HL-60/S4 (cell line): ENCODE results near the gene UBP1.
"Not testable (repeated sequence)": the region's sequence is repeated elsewhere in the genome, so short reads cannot be mapped to it uniquely, and the experiment has no call there.

ENCODE experiments used
- in situ Hi-C: fragments of 300-500 bp; cut with MboI; formaldehyde crosslinking; loops from 2 replicates; pipeline ENCODE4 v1.14.3; 2022; ENCODE audit warnings: low sequenced_read_pairs

The UBP1 gene

GRCh38 chr3:33437556-33438283, 2.5 kb downstream of the UBP1 start:
- in situ Hi-C loops = no loop called here

GRCh38 chr3:33433843-33434242, 6.4 kb downstream of the UBP1 start:
- in situ Hi-C loops = no loop called here

- in situ Hi-C loops = no loop called here
These were observed 9.6 kb downstream of the UBP1 start for GRCh38 chr3:33430571-33430970.

GRCh38 chr3:33430061-33430460, 10.1 kb downstream of the UBP1 start:
- in situ Hi-C loops = no loop called here

- in situ Hi-C loops = not testable (repeated sequence)
These were observed 10.9 kb downstream of the UBP1 start for GRCh38 chr3:33429306-33429705.

DNA sequence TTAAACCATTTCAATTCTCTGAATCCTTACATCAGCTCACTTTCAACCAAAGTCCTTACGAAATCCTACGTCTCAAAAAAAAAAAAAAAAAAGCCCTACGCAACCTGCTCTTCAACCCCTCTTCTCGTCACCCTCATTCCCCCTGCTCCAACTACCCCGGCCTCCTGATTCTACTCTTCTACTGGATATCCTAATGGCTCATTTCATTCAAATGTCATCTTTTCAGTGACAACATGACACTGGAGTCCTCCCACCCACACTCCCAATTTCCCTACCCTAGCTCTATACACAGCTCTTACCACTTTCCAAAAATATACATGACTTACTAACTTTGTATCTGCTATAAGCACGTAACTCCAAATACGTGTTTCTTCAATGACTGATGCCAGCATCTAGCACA, 11.5 kb downstream of the UBP1 start:
- in situ Hi-C loops = no loop called here

- in situ Hi-C loops = no loop called here
These were observed 13.4 kb downstream of the UBP1 start for GRCh38 chr3:33426630-33427317.

GRCh38 chr3:33426068-33426467, 14.1 kb downstream of the UBP1 start:
- in situ Hi-C loops = no loop called here

- in situ Hi-C loops = no loop called here
These were observed 14.8 kb downstream of the UBP1 start for GRCh38 chr3:33425453-33425852.

DNA sequence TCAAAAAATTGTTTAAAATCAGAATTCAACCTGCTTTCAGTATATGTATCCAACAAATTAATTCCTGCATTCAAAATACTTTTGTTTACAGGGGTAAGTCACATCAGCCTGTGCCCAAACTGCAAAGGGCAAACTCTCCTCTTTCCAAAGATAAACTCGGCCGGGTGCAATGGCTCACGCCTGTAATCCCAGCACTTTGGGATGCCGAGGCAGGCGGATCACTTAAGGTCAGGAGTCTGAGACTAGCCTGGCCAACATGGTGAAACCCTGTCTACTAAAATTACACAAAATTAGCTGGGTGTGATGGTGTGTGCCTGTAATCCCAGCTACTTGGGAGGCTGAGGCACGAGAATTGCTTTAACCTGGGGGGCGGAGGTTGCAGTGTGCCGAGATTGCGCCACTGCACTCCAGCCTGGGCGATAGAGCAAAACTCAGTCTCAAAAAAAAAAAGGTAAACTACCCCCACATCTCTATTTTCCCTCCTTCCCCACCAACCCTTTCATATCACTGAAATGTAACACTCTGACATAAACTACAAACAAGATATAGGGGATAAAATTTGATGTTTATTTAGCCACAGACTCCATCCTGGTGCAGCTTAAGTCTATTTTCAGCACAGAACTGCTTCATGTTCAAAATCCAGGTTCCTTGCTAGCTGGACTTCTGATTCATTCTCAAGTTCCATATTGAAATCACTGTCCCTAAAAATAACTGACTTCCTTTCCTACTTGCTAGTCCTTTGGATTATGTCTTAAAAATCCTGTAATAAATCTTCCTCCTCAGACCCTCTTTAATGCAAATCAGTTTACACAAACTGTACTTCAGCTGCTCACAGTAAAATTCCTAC, 15.4 kb downstream of the UBP1 start:
- in situ Hi-C loops = no loop called here

GRCh38 chr3:33420966-33421365, 19.2 kb downstream of the UBP1 start:
- in situ Hi-C loops = no loop called here

DNA sequence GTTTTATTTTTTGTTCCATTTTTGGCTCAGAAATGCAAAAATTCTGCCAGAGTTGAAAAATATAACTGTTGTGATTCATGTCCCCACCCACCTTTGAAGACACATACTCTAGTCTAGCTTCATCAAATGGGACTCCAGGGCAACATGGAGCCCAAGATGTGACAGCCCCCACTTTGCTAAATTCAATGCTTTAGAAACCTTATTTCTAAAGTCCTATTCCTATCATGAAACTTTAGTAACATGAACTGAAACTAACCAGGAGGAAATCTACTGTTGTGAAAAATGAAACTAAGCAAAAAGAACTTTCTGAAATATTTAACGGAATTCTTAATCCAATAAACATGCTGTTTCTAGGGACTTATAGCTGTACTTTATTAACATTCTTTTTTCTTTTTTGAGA, 20.3 kb downstream of the UBP1 start:
- in situ Hi-C loops = no loop called here

- in situ Hi-C loops = no loop called here
These were observed 23.0 kb downstream of the UBP1 start for GRCh38 chr3:33417066-33417673.

DNA sequence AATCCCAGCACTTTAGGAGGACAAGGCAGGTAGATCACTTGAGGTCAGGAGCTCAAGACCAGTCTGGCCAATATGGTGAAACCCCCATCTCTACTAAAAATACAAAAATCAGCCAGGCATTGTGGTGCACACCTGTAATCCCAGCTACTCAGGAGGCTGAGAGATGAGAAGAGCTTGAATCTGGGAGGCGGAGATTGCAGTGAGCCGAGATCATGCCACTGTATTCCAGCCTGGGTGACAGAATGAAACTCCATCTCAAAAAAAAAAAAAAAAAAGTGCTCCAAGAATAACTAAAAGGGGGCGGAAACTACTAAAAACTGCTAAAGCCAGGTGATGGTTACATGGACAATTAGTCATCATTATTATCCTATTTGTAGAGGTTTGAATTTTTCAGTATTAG, 29.4 kb downstream of the UBP1 start:
- in situ Hi-C loops = not testable (repeated sequence)

DNA sequence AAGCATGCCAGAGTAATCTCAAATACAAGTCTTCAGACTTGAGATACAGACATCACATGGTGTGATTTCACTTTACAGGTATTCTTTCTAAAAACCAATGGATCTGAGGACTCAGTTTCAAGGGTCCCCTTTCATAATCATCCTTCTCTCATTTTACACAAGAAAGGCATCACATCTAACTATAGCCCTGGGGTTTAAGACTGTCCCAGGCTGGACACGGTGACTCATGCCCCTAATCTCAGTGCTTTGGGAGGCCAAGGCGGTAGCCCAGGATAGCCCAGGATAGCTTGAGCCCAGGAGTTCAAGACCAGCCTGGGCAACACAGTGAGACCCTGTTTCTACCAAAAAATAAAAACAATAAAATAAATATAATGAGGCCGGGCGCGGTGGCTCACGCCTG, 36.4 kb downstream of the UBP1 start:
- in situ Hi-C loops = no loop called here

DNA sequence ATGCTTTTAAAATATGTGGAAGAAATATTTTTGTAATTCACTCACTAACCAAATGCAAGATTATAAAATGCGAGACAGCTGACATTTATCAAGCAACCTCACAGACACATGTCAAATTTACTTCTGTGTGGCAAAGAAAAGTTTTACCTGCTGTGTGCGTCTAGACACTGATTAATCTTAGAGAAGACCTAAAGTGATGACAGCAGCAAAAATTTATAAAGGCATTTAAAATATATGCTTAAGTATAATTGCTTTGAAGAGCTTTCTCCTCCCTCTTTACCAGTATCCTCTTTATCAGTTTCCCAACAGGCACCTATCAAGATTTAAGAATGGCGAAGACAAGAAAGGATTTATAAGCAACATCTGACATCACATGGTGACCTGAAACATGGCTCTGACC, 37.3 kb downstream of the UBP1 start:
- in situ Hi-C loops = no loop called here

DNA sequence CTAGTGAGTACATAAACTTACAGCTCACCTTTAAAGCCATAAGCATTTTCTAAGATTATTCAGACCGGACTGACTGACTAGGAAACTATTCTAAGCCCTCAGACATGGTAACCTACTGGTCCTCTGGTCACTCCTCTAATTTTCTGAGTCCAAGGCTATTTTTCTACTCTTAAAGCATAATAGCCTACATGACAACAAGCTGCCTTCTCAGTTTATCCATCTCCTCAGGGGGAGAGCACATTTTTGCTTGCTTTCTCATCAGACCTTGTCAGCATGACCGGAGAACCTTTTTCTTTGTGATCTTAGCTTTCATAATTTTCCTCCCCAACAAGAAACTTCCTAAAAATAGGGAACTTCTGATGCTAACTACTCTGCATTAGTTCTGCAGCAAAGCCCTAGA, 38.4 kb downstream of the UBP1 start:
- in situ Hi-C loops = no loop called here

DNA sequence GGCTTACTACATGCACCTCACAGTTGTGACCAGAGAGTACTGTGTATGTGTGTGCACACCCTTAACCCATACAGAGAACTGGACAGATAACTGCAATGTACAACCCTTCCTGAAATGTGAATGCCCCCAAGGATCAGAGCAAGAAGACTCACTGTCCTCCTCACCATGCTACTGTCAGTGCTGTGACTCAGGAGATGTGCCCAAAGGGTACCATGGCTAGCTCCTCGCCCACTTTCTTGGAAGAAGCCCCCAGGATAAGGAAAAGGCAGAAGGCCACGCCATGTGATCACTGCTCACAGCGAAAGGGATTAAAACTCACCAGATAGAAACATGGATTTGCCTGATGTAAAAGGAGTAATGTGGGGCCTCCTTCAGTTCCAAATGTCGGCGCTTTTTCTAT, 41.8 kb downstream of the UBP1 start:
- in situ Hi-C loops = no loop called here

DNA sequence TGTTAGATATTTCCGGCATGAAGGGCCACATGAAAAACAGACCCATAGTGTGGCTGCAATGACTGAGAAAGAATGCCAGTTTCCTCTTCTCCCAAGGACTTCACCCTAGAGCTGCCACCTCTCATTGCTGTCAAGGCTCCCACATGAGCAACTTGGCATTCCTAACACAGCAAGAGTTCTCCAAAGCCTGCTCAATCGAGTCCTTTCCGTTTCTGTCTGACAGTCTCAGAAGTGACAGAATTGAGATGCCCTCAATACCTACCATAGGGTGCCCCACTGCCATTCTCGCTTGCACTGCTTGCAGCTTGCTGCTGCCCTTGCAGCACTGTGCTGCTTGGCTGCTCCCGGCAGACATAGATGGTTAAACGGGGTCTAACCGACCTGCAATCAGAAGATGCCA, 44.3 kb downstream of the UBP1 start:
- in situ Hi-C loops = no loop called here

DNA sequence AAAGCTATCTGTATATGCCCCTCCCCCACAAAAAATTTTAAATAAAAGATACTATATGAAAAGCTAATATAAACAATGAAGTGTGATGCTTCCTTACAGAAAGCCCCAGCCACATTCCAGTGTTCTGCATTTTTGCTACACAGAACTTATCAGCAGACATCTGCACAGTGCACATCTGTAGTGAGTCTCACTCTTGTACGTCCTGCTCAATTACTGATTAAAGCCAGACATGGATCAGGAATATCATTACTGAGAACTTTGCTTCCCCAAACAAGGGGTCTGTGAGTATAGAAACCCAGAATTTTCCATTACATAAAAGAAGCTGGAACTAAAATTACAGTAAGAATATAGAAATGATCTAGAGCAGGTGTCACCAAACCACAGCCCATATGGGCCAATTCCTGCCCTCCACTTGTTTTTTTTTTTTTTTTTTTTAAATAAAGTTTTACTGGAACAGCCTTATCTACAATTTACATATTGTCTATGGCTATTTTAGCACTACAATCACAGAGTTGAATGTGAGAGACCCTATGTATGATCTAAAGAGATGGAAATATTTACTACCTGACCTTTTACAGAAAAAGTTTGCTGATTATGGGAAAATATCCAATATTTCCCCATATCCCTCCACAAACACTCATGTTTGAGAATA, 45.7 kb downstream of the UBP1 start:
- in situ Hi-C loops = no loop called here

DNA sequence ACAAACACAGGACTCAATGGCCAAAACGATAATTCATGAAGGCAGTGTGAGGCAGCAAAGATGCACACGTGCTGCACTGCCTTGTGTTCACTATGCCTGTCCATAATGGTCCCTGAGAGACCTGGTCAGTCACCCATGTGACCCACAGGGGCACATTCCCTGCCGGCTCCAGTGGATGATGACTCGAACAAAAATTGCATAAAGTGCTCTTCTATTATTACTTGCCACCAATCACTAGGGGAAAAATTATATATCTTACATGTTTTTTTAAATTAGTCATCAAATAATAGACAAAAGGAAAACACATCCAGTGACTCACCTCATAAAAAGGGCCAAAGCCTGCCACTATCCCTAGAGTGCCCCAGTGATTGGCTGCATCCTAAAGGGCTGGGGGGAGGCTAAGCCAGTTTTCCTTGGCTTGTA, 47.5 kb downstream of the UBP1 start:
- in situ Hi-C loops = no loop called here
